ENCODE results near the gene LINGO3. TPM values are rescaled to one million over a fixed set of nuclear protein-coding genes. Genes with fewer than 3 reads are reported as not detected.

LINGO3 gene
- total and polyA plus RNA-seq, 2 of the 4 experiments (the other 2 are of a cell fraction), result not detected

- Histone ChIP-seq H3K18ac (ENCODE audit: low read depth, low read length) (no peak overlapping the region), H3K14ac (replicated peaks; ENCODE audit: low read depth, low read length) (no peak overlapping the region), H4K20me1 (ENCODE audit: insufficient read depth, low read length) (0 out of 2 replicates have a peak, but pooled peaks cover 8% of the 10 kb centered on the region), H4K8ac (ENCODE audit: low read depth in 2 of 2, low read length in 2 of 2) (no peak overlapping the region), H3K4me1 (ENCODE audit: control insufficient read depth, insufficient read depth, low read length) (peaks cover 6% of the 10 kb centered on the region; the same call in 1 of the 2 replicates), H3K56ac (ENCODE audit: extremely low read depth, insufficient read depth, low read length) (no peak overlapping the region), H3K9ac (ENCODE audit: low read depth, low read length) (no peak overlapping the region), H3K36me3 (ENCODE audit: control insufficient read depth, insufficient read depth, low read length) (no peaks in the 10 kb centered on the region), H3K4me3 (ENCODE audit: insufficient read depth, low read depth, low read length) (no peak overlapping the region), H3K23ac (ENCODE audit: low read depth, low read length) (no peak overlapping the region), H3K9me1 (ENCODE audit: insufficient read depth, low read length) (no peaks in the 10 kb centered on the region), H2BK15ac (ENCODE audit: low read depth, low read length) (no peak overlapping the region), H2BK5ac (ENCODE audit: low read depth, low read length, poor library complexity, severe bottlenecking) (no peak overlapping the region), H3K9me3 (ENCODE audit: control insufficient read depth, insufficient read depth, low read length) (peaks cover 3% of the 10 kb centered on the region), H3K27me3 (ENCODE audit: control insufficient read depth, insufficient read depth, low read length) (peaks cover 18% of the 10 kb centered on the region), H3K27ac (ENCODE audit: insufficient read depth, low read length) (no peak overlapping the region), H2AFZ (replicated peaks; ENCODE audit: low read length, poor library complexity) (peak overlapping the region; percentile 43), H3K4me2 (ENCODE audit: low read depth, low read length) (no peak overlapping the region), H4K91ac (ENCODE audit: insufficient read depth, low read depth, low read length) (no peak overlapping the region), H2BK120ac (ENCODE audit: low read depth, low read length) (no peak overlapping the region), H2BK20ac (ENCODE audit: low read depth, low read length) (no peak overlapping the region), H4K5ac (ENCODE audit: low read depth, low read length) (no peak overlapping the region), H3K4ac (ENCODE audit: low read depth, low read length) (no peak overlapping the region), H2AK9ac (replicated peaks; ENCODE audit: low read depth, low read length, poor library complexity) (no peak overlapping the region), H2AK5ac (ENCODE audit: low read depth, low read length) (no peak overlapping the region), H3K79me1 (ENCODE audit: low read depth in 1 of 2, low read length in 2 of 2) (no peaks in the 10 kb centered on the region)
- TF ChIP-seq CTCF (conservative IDR thresholded peaks at IDR 0.05; ENCODE audit: low read depth, low read length) (no peak), MAFK (IDR thresholded peaks at IDR 0.05; ENCODE audit: low read depth, low read length) (no peak), RAD21 (IDR thresholded peaks at IDR 0.05; ENCODE audit: low read length) (no peak)
- ChIA-PET POLR2A (ENCODE audit: unreplicated experiment) (no interaction called here), CTCF (no interaction called here)
- ATAC-seq (ENCODE audit: low read depth) (no peak), DNase-seq (no peak)
- dilution Hi-C loops (cut with HindIII; ENCODE audit: low sequenced_read_pairs, unreplicated experiment), result no loop called here
- in situ Hi-C loops (cut with MboI; ENCODE audit: low sequenced_read_pairs), result loop anchor here (10.0 kb wide), 1 partner anchor 158 kb away; the partner anchor contains the start of gene AP3D1
- intact Hi-C loops (cut with micrococcal nuclease), result no loop called here
- no TSS peak for BruUV-seq (replicated peaks)
- WGBS, 2 experiments (ENCODE audit: extremely low coverage in 2 of 2, insufficient read length in 1 of 2), result 43% methylated on average over 9 of the region's 28 CpGs; no CpG with 5 or more reads in 1 of the 2 experiments
Observed at GRCh38 chr19:2312820-2313501, 5.0 kb upstream of the LINGO3 start.
